Left hindlimb (tissue), 1 donor: ENCODE data around the gene KLHL30.

Experiments used
- DNase-seq: peaks from one replicate; pipeline ENCODE4 v3.0.0-alpha.2; 2018

The KLHL30 gene

GRCh38 chr2:238149841-238150572 is 11.5 kb downstream of the KLHL30 start:
- peak; percentile 70 for DNase-seq

- no peak for DNase-seq
Measured at GRCh38 chr2:238150686-238151085, 12.2 kb downstream of the KLHL30 start.

DNA sequence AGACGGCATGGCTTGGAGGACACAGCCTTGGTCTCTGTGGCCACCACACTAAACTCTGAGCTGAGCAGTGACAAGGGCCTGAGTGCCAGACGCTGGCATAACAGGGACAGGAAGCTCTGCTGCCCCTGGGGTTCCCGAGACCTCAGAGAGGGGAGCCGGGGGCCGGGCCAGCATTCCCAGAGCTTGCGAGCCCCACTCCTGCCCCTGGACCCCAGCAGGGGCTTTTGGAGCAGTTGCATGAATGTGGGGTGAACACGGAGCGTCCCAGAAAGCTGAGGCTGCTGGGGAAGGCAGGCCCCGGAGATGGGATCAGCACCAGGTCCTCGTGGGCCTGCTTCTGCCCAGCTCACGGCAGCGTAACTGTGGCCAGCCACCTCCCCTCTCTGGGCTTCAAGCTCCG is 12.7 kb downstream of the KLHL30 start:
- DNase-seq, result no peak

- DNase-seq, result no peak
Measured at GRCh38 chr2:238151628-238152235, 13.3 kb downstream of the KLHL30 start.

DNA sequence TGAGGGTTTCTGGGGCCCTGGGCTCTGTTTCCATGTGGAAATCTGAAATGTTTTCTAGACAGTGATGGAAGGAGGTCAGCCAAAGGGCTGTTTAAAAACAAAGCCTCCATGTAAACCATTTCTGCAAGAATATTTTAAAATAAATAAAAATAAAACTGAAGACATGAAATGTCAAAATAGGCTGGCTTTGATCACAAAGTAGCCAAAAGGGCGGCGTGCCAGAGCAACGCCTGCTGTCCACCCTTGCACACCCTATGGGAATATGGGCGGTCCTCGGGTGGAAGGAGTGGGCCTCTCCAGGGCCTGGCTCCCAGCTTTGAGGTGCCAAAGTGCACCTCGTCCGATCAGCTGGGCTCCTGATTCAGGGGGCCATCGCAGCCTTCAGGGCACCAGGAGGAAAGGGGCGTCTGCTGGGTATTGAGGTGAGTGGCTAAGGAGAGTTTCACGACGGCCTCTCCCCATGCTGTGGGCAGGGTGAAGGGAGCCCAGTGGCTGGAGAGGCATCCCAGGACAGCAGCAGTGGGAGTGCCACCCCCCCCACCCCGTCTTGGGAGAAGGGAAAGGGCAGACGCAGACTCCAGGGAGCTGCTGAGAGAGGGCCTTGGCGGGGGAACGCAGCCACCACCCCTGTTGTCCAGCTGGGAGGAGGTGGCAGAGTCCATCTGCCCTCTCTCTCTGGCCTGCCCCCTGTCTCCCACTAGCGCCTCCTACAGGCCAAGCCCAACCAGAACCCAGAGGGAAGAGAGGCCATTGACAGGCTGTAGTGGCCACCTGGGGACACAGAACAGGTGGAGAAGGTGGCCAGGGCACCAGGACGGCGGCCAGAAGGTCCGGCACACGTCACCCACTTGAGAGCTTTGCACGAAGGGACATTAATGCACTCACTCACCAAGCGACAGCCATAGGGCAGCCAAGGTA is 14.6 kb downstream of the KLHL30 start:
- no peak for DNase-seq

GRCh38 chr2:238154570-238154969 is 16.1 kb downstream of the KLHL30 start:
- DNase-seq, result no peak

DNA sequence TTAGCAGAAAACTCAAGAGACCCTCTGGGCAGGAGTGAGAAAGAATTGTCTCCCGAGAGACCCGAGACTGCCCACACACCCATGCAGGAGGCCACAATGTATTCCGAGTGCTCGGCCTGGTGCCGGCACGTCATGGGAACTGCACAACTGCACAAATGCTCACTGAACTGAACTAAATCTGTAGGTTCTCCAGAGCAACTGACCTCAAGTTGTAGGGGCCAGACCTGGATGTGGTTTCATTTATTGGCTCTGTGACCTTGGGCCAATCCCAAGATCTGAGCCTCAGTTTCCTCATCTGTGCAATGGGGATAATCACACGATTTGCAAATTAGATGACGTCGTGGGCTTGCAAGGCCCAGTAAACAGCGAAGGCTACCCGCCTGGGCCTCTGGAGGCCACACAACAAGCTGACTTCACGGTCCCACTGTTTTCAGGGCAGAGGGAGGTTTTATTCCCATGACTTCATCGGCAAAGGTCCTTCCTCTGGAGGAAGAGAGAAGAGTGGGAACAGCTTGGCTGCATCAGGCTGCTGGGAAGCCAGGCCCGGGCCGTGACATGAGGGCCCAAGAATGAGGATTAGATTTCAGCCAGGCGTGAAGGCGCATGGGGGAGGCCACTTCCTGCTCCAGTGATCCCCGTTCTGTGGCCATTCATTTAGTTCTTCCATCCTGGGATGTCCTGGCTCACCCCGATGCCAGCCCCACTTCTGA is 16.7 kb downstream of the KLHL30 start:
- DNase-seq, result no peak

DNA sequence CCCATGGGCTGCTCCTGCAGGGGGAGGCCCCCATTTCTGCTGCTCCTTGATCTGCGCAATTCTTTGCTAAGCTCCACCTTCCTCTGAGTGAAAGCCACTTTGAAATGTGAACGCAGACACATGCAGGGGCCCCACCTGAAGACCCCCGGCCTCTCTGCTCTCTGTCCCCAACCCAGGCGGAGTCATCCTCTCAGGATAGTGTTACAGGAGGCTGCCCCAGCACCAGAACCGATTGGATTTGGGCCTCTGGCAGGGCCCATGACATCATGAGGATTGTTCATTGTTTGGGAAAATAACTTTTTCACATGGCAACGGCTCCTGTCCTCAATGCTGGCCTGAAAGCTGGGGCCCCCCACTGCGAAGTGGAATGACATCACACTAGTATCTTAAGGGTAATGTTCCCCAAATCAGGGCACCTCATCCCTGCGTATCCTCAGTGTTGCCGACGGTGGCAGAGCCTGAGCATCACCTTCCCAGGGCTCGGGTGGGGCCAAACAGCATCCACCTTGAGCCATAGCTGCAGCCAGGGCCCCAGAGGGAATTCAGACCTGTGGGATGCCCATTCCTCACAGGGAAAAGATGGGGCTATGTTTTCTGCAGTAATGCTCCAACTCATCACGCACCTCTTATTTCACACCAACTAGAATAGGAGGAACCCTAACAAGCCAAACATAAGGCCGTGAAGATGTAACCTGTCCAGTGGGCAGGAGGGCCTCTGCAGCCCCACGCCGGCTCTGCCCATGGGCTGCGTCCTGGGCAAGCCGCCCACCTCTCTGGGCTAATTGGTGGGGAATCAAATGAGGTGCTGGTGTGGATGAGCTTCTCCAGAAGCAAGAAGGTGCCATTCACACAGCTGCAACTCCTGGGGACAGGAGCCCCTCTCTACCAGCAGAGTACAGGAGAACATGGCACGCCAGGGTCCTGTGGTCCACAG is 17.6 kb downstream of the KLHL30 start:
- no peak for DNase-seq

GRCh38 chr2:238157506-238158017 is 19.1 kb downstream of the KLHL30 start:
- no peak for DNase-seq

- DNase-seq, result no peak
Measured at GRCh38 chr2:238158018-238158508, 19.6 kb downstream of the KLHL30 start.

DNA sequence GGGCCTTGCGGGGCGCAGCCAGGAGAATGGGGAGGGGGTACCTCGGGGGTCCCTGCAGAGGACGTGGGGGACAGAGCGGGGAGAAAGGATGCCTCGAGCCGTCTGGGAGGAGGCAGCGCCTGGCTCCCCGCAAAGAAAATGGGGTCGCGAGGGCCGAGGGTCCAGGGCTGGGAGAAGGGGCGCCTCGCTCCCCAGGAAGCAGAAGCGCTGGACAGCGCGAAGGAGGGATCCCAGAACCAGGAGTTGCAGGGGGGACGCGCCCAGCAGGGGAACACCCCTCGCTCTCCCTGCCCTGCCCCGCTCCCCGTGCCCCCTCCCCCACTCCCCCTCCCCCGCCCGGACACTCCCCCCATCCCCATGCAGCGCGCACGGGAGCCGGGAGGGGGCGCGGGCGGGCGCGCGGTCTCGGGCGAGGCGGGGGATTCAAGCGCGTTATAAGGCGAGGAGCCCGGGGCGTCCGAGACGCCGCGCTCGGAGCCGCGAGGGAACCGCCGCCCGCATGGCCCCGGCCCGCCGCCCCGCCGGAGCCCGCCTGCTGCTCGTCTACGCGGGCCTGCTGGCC is 20.1 kb downstream of the KLHL30 start, which contains the start of gene ERFE:
TSS of gene ERFE (plus strand) at position 462 of the 562 bp plus-strand sequence. CDS start at position 500, 38 bp downstream.
- DNase-seq, result no peak

DNA sequence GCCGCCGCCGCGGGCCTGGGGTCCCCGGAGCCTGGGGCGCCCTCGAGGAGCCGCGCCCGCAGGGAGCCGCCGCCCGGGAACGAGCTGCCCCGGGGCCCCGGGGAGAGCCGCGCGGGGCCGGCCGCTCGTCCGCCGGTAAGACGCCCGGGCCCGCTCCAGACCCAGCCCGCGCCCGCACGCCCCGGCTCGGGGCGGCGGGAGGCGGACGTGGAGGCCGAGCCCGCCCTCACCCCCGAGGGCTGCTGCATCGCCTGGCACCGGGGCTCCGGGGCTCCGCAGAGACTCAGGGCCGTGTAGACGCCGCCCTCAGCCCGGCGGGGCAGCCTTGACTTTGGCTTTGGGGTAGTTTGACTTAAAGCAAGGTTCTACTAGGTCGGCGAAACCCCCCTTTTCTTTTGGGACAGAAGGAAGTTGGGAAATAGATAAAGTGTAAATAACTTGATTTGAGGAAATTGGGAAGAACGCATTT is 20.6 kb downstream of the KLHL30 start:
- no peak for DNase-seq

- no peak for DNase-seq
Measured at GRCh38 chr2:238159661-238160205, 21.3 kb downstream of the KLHL30 start.

DNA sequence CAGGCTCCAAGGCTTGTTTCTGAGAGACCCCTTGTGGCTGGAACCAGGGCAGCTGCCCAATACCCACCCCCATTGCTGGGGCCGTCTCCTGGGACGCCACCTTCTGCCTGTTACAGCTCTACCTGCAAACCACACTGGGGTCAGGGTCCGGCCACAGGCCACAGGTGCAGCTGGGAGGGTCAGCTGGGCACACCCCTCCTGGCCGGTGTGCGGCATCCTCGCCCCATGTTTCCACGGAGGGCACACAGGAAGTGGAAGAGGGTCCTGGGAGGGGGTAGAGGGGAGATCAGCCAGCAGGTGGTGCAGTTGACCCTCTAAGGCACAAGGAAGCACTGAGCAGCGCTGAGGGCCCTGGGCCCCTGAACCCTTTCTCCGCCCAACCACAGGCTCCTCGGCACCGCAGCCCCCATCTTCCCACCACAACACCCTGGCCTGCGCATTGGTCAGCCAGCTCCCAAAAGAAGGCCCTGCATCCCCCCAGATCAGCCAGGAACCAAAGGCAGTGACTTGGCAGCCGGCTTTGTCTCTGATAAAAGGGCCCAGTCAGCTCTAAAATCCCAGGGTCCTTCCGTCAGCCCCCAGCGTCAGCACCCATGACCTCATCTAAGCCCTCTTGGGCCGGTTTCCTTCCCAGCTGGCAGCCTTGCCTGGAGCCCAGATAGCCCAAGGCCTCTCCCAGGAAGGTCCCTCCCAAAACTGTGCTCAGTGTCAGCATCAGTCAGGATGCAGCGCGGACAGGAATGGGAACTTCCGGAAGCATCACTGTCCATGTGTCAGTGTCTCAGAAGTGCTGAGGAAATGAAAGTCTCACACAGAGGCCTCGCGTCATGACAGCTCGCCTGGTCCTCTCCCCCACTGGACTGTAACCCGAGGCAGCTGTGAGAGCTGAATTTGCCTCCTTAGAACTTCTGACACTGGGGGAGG is 22.0 kb downstream of the KLHL30 start:
- no peak for DNase-seq

DNA sequence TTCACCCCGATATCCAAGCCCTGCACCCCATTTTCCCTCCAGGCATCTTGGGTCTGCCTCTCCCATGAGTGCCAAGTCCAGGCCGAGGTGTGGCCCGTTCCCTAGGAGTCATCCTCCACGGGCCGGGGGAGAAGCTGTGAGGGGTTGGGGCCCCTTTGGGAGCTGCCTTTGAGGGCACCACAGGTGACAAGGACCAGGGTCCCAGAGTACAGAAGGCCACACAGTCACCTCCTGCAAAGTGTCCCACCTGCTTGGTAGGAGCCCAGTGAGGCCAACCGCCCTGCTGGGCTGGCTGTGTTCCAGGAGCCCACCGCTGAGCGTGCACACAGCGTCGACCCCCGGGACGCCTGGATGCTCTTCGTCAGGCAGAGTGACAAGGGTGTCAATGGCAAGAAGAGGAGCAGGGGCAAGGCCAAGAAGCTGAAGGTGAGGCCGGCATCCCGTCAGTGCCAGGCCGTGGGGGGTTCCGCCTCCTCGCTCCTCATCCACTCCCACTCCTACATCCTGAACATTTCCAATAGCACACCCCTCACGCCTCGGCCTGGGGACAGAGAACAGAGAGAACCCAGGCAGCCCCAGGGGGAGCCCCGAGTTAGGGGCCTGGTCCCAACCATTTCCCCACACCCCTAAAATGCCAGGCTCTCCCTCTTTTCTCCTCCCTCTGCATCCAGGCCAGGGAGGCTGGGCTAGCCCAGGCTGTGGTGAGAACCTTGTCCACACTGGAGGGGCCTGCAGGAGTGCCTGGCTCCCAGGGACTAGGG is 23.0 kb downstream of the KLHL30 start:
- DNase-seq, result no peak

- no peak for DNase-seq
Measured at GRCh38 chr2:238162251-238162845, 23.9 kb downstream of the KLHL30 start.

GRCh38 chr2:238162846-238163441 is 24.5 kb downstream of the KLHL30 start:
- DNase-seq, result no peak
